H9 (cell line): ENCODE measurements around the gene ANKRD28. TPM values are rescaled to one million over a fixed set of nuclear protein-coding genes. Genes with fewer than 3 reads are reported as not detected.

ENCODE experiments used
- DNase-seq: peaks from one replicate; pipeline ENCODE4 v3.0.0-alpha.2; 2017
- H2AFZ ChIP-seq: one replicate; pipeline ENCODE4 v1.6.1; 2013; ENCODE audit warnings: mild to moderate bottlenecking, low read length, control low read depth, moderate library complexity
- H2AK5ac ChIP-seq: 2 replicates; pipeline ENCODE4 v1.6.1; 2013; ENCODE audit warnings: low read length, control low read depth, mixed read lengths; ENCODE audit not compliant: insufficient read length
- H2BK120ac ChIP-seq: one replicate; pipeline ENCODE4 v1.6.1; 2013; ENCODE audit warnings: low read depth, mild to moderate bottlenecking, low read length, control low read depth, inconsistent platforms; ENCODE audit not compliant: poor library complexity, severe bottlenecking
- H2BK12ac ChIP-seq: 2 replicates; pipeline ENCODE4 v1.6.1; 2013; ENCODE audit warnings: low read length, control low read depth, mixed read lengths, low read depth; ENCODE audit not compliant: insufficient read length
- H2BK15ac ChIP-seq: 2 replicates; pipeline ENCODE4 v1.6.1; 2013; ENCODE audit warnings: low read depth, low read length, control low read depth
- H2BK20ac ChIP-seq: one replicate; pipeline ENCODE4 v1.6.1; 2013; ENCODE audit warnings: low read depth, mild to moderate bottlenecking, low read length, control low read depth, inconsistent platforms; ENCODE audit not compliant: poor library complexity, severe bottlenecking
- H2BK5ac ChIP-seq: 2 replicates; pipeline ENCODE4 v1.6.1; 2013; ENCODE audit warnings: low read length, control low read depth, mixed read lengths; ENCODE audit not compliant: insufficient read length
- H3K14ac ChIP-seq: 2 replicates; pipeline ENCODE4 v1.6.1; 2013; ENCODE audit warnings: low read length, control low read depth; ENCODE audit not compliant: insufficient read depth
- H3K18ac ChIP-seq: 2 replicates; pipeline ENCODE4 v1.6.1; 2013; ENCODE audit warnings: low read depth, mild to moderate bottlenecking, mixed read lengths, low read length, control low read depth; ENCODE audit not compliant: insufficient read length
- H3K23ac ChIP-seq: 2 replicates; pipeline ENCODE4 v1.6.1; 2013; ENCODE audit warnings: low read length, control low read depth, mixed read lengths, low read depth; ENCODE audit not compliant: insufficient read length
- H3K23me2 ChIP-seq: 2 replicates; pipeline ENCODE4 v1.6.1; 2013; ENCODE audit warnings: low read depth, mild to moderate bottlenecking, mixed read lengths, low read length, control low read depth; ENCODE audit not compliant: insufficient read length, poor library complexity, severe bottlenecking
- H3K27ac ChIP-seq: 2 replicates; pipeline ENCODE4 v1.5.1; 2013; ENCODE audit warnings: low read length, control low read depth, mixed read lengths, low read depth; ENCODE audit not compliant: insufficient read length
- H3K27me3 ChIP-seq: 2 replicates; pipeline ENCODE4 v1.6.1; 2013; ENCODE audit warnings: low read length, control low read depth, inconsistent platforms; ENCODE audit not compliant: insufficient read depth
- H3K4ac ChIP-seq: 2 replicates; pipeline ENCODE4 v1.6.1; 2013; ENCODE audit warnings: low read depth, mild to moderate bottlenecking, control low read depth, inconsistent platforms, low read length, moderate library complexity
- H3K4me1 ChIP-seq: 2 replicates; pipeline ENCODE4 v1.6.1; 2013; ENCODE audit warnings: low read length, control low read depth, inconsistent platforms; ENCODE audit not compliant: insufficient read depth
- H3K4me2 ChIP-seq: 2 replicates; pipeline ENCODE4 v1.6.1; 2013; ENCODE audit warnings: low read length, control low read depth, mixed read lengths; ENCODE audit not compliant: insufficient read length, insufficient read depth
- H3K56ac ChIP-seq: 2 replicates; pipeline ENCODE4 v1.6.1; 2013; ENCODE audit warnings: low read depth, mild to moderate bottlenecking, mixed read lengths, low read length, control low read depth; ENCODE audit not compliant: insufficient read length
- H3K79me1 ChIP-seq: 2 replicates; pipeline ENCODE4 v1.6.1; 2013; ENCODE audit warnings: low read depth, mild to moderate bottlenecking, moderate library complexity, low read length, control low read depth, inconsistent platforms; ENCODE audit not compliant: insufficient read depth, poor library complexity, severe bottlenecking
- H3K79me2 ChIP-seq: 2 replicates; pipeline ENCODE4 v1.6.1; 2013; ENCODE audit warnings: low read length, control low read depth, inconsistent platforms; ENCODE audit not compliant: insufficient read depth
- H3K9ac ChIP-seq: 2 replicates; pipeline ENCODE4 v1.6.1; 2013; ENCODE audit warnings: low read length, control low read depth, mixed read lengths; ENCODE audit not compliant: insufficient read length; ENCODE audit errors: extremely low read depth
- H3K9me3 ChIP-seq: one replicate; pipeline ENCODE4 v1.6.1; 2013; ENCODE audit warnings: low read depth, low read length, inconsistent platforms; ENCODE audit not compliant: control insufficient read depth
- H3T11ph ChIP-seq: one replicate; pipeline ENCODE4 v1.6.1; 2013; ENCODE audit warnings: mild to moderate bottlenecking, low read length, control low read depth, inconsistent platforms
- H4K20me1 ChIP-seq: one replicate; pipeline ENCODE4 v1.6.1; 2013; ENCODE audit not compliant: control insufficient read depth, insufficient read length, insufficient read depth
- H4K5ac ChIP-seq: 2 replicates; pipeline ENCODE4 v1.6.1; 2013; ENCODE audit warnings: low read depth, mild to moderate bottlenecking, mixed read lengths, low read length, control low read depth; ENCODE audit not compliant: insufficient read length
- H4K8ac ChIP-seq: replicated peaks from 2 replicates; pipeline ENCODE4 v1.6.1; 2013; ENCODE audit warnings: low read length, control low read depth, mixed read lengths, low read depth; ENCODE audit not compliant: insufficient read length
- H4K91ac ChIP-seq: 2 replicates; pipeline ENCODE4 v1.6.1; 2013; ENCODE audit warnings: low read depth, mild to moderate bottlenecking, moderate library complexity, mixed read lengths, low read length, control low read depth; ENCODE audit not compliant: insufficient read length
- H3K27ac Mint-ChIP-seq, 3 experiments: 2 replicates in 2 of 3; 3 replicates in 1 of 3; pipeline ENCODE4 v1.8.0; 2020 to 2021; ENCODE audit warnings: mixed read lengths in 3 of 3, mild to moderate bottlenecking in 1 of 3, moderate library complexity in 1 of 3
- H3K27me3 Mint-ChIP-seq: 2 replicates; pipeline ENCODE4 v1.8.0; 2021; ENCODE audit warnings: low read depth, mild to moderate bottlenecking, moderate library complexity, mixed read lengths
- H3K36me3 Mint-ChIP-seq, 3 experiments: 2 replicates in 2 of 3; 3 replicates in 1 of 3; pipeline ENCODE4 v1.8.0; 2020 to 2021; ENCODE audit warnings: low read depth in 3 of 3, mixed read lengths in 3 of 3; ENCODE audit not compliant: insufficient read depth in 1 of 3
- H3K4me1 Mint-ChIP-seq, 2 experiments: 2 replicates each; pipeline ENCODE4 v1.8.0; 2020; ENCODE audit warnings: mixed read lengths in 2 of 2
- H3K4me3 Mint-ChIP-seq, 2 experiments: 2 replicates in 1 of 2; 3 replicates in 1 of 2; pipeline ENCODE4 v1.8.0; 2020 to 2021; ENCODE audit warnings: mild to moderate bottlenecking in 2 of 2, mixed read lengths in 2 of 2, moderate library complexity in 1 of 2
- H3K9me3 Mint-ChIP-seq, 2 experiments: 2 replicates in 1 of 2; 3 replicates in 1 of 2; pipeline ENCODE4 v1.8.0; 2020; ENCODE audit warnings: mild to moderate bottlenecking in 2 of 2, mixed read lengths in 2 of 2, moderate library complexity in 1 of 2
- CTCF ChIP-seq: fragments of 200-600 bp; sonication (generic); conservative IDR thresholded peaks from 3 replicates; pipeline ENCODE4 v1.8.0; 2021; ENCODE audit warnings: antibody characterized with exemption, mild to moderate bottlenecking
- WGBS: extraction: QIAGEN DNeasy Blood & Tissue Kit; methylation state at CpG from one replicate; pipeline ENCODE4 v1.1.7; 2013; ENCODE audit warnings: missing lambda C conversion rate, low lambda C conversion rate, mixed read lengths; ENCODE audit not compliant: insufficient read length; ENCODE audit errors: extremely low coverage; 5-methylcytosine and 5-hydroxymethylcytosine counted together
- total RNA-seq: library from RNA; stranded (reverse); gene quantifications from 2 replicates; pipeline ENCODE4 v1.2.1, GENCODE V29; 2021

Gene ANKRD28
- total RNA-seq, 1 experiment from 2014 or later = 59.0 TPM

- Histone ChIP-seq H2BK120ac (no peak overlapping the region), H3K14ac (no peak overlapping the region), H3K27ac (no peak overlapping the region), H3K79me2 (no peaks in the 10 kb centered on the region), H3K27me3 (no peaks in the 10 kb centered on the region), H2BK12ac (no peak overlapping the region), H4K5ac (no peak overlapping the region), H3K18ac (no peak overlapping the region), H3K4me1 (peaks cover 3% of the 10 kb centered on the region; the same call in 1 of the 2 replicates), H3T11ph (no peak overlapping the region), H4K20me1 (no peaks in the 10 kb centered on the region), H4K91ac (no peak overlapping the region), H4K8ac (no peak overlapping the region), H2AK5ac (no peak overlapping the region), H2AFZ (no peak overlapping the region), H3K4me2 (no peak overlapping the region), H2BK15ac (no peak overlapping the region), H2BK20ac (no peak overlapping the region), H3K23me2 (no peaks in the 10 kb centered on the region), H3K79me1 (no peaks in the 10 kb centered on the region), H3K4ac (no peak overlapping the region), H2BK5ac (no peak overlapping the region), H3K56ac (no peak overlapping the region), H3K9me3 (no peaks in the 10 kb centered on the region), H3K23ac (no peak overlapping the region), H3K9ac (no peak overlapping the region)
- Mint-ChIP-seq H3K27me3 (no peaks in the 10 kb centered on the region), H3K4me3 (no peak overlapping the region), H3K9me3 (0 out of 5 replicates have a peak, but pooled peaks cover 0 to 4% of the 10 kb centered on the region in 2 experiments), H3K36me3 (peaks cover 3 to 20% (median 16%) of the 10 kb centered on the region in 3 experiments; a peak in 6 of 7 replicates), H3K27ac (no peak overlapping the region), H3K4me1 (peaks cover 8 to 14% of the 10 kb centered on the region in 2 experiments)
- no peak for TF ChIP-seq CTCF
- no peak for DNase-seq
- no CpG with 5 or more reads among the region's 5 CpGs for WGBS
Observed at GRCh38 chr3:15665510-15666150, 132.1 kb downstream of the ANKRD28 start.
